HepG2 (cell line): ENCODE measurements around the gene CIART. TPM values are rescaled to one million over a fixed set of nuclear protein-coding genes. Genes with fewer than 3 reads are reported as not detected.

Experiments
- RAD21 ChIP-seq: fragments of 450-650 bp; formaldehyde crosslinking; IDR thresholded peaks from 2 replicates; pipeline ENCODE4 v1.5.0; 2020; ENCODE audit warnings: mild to moderate bottlenecking
- RARG ChIP-seq: sonication (generic); formaldehyde crosslinking; IDR thresholded peaks from 2 replicates; pipeline ENCODE4 v1.4.0; 2020; ENCODE audit warnings: low read depth, mild to moderate bottlenecking, missing genetic modification reagents
- SMC3 ChIP-seq: IDR thresholded peaks from 2 replicates; pipeline ENCODE4 v1.6.1; 2011; ENCODE audit warnings: low read length, improper control_type of control experiment
- TSC22D2 ChIP-seq: sonication (generic); formaldehyde crosslinking; IDR thresholded peaks from 2 replicates; pipeline ENCODE4 v1.5.1; 2020; ENCODE audit warnings: missing genetic modification reagents, mild to moderate bottlenecking, borderline replicate concordance
- ZBTB38 ChIP-seq: sonication (generic); formaldehyde crosslinking; IDR thresholded peaks from 2 replicates; pipeline ENCODE4 v1.5.1; 2020; ENCODE audit warnings: mild to moderate bottlenecking, missing genetic modification reagents
- ZNF230 ChIP-seq: sonication (generic); formaldehyde crosslinking; IDR thresholded peaks from 2 replicates; pipeline ENCODE4 v1.4.0; 2020; ENCODE audit warnings: mild to moderate bottlenecking, missing genetic modification reagents
- ZNF274 ChIP-seq: sonication (generic); formaldehyde crosslinking; IDR thresholded peaks from 2 replicates; pipeline ENCODE4 v1.5.1; 2020; ENCODE audit warnings: mild to moderate bottlenecking, missing genetic modification reagents
- polyA plus RNA-seq, 8 experiments: library from polyadenylated mRNA; depleted of rRNA in 3 of 8; stranded (reverse) in 7 of 8; unstranded in 1 of 8; fragments of >200 nt; fragmentation: Illumina TruSeq in 4 of 8; extraction: Trizol in 4 of 8; gene quantifications; 2 replicates each; pipeline versions ENCODE4 v1.2.1 to v1.2.3, GENCODE V29; 2011 to 2016; ENCODE audit warnings: low read depth in 4 of 8, missing spikeins in 1 of 8, mixed read lengths in 1 of 8; ENCODE audit not compliant: insufficient read depth in 1 of 8
- total RNA-seq, 5 experiments: library from RNA; depleted of rRNA; stranded (reverse); fragments of >200 nt; fragmentation: Illumina TruSeq; extraction: Trizol; gene quantifications; 2 replicates each; pipeline ENCODE4 v1.2.3, GENCODE V29; 2016; ENCODE audit warnings: low read depth in 1 of 5
- TF ChIP-seq, protein P1 (sequence below): sonication (generic); formaldehyde crosslinking; IDR thresholded peaks from 2 replicates; pipeline ENCODE4 v1.4.0; 2020; ENCODE audit warnings: missing genetic modification reagents
- TF ChIP-seq, protein P2 (sequence below): sonication (generic); formaldehyde crosslinking; IDR thresholded peaks from 2 replicates; pipeline ENCODE4 v1.8.1; 2023; ENCODE audit warnings: mild to moderate bottlenecking, missing genetic modification reagents, borderline replicate concordance
- TF ChIP-seq, protein P3 (sequence below): sonication (generic); formaldehyde crosslinking; IDR thresholded peaks from 2 replicates; pipeline ENCODE4 v1.8.0; 2022; ENCODE audit warnings: missing genetic modification reagents, mild to moderate bottlenecking, moderate library complexity, borderline replicate concordance
- TF ChIP-seq, protein P4 (sequence below): sonication (generic); formaldehyde crosslinking; IDR thresholded peaks from 2 replicates; pipeline ENCODE4 v1.4.0; 2020; ENCODE audit warnings: missing genetic modification reagents
- TF ChIP-seq, protein P5 (sequence below): sonication (generic); formaldehyde crosslinking; IDR thresholded peaks from 2 replicates; pipeline ENCODE4 v1.4.0; 2020; ENCODE audit warnings: missing genetic modification reagents, mild to moderate bottlenecking, borderline replicate concordance
- TF ChIP-seq, protein P6 (sequence below): IDR thresholded peaks from 2 replicates; pipeline ENCODE4 v1.6.1; 2012; ENCODE audit warnings: low read depth, low read length, improper control_type of control experiment

Gene CIART
- total and polyA plus RNA-seq, 2 of the 13 experiments (the other 11 are each of a cell fraction or from before 2014, with no cell fraction given): 0.58 TPM; not detected in 1

DNA sequence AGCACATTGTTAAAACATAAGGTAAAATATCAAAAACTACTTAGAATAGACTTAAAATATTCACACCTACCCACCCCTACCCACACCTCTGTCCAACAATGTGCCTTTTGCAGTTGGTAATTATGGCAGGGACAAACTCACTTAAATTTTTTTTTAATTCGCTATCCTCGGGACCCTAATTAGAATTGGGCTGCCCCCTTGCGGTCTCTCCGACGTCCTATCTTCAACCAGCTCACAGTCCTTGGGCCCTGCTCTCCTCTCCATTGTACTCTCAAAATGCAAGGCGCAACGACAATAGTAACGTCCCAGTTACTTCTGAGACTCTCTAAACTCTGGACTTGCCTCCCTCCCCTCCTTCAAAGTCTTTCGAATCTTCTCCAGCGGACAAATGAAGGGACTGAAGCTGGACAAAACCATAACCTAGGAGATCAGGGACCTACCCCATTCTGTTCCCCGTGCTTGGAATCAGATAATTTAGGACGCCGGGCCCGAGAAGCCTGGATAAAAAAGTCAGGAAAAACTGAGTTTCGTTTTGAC lies 1.1 kb upstream of the CIART start (continued):
- TF ChIP-seq, protein P1, sequence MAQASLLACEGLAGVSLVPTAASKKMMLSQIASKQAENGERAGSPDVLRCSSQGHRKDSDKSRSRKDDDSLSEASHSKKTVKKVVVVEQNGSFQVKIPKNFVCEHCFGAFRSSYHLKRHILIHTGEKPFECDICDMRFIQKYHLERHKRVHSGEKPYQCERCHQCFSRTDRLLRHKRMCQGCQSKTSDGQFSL (CRISPR knock-in tag): no peak
- TF ChIP-seq, protein P2, sequence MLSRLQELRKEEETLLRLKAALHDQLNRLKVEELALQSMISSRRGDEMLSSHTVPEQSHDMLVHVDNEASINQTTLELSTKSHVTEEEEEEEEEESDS: no peak
- TF ChIP-seq, protein P3, sequence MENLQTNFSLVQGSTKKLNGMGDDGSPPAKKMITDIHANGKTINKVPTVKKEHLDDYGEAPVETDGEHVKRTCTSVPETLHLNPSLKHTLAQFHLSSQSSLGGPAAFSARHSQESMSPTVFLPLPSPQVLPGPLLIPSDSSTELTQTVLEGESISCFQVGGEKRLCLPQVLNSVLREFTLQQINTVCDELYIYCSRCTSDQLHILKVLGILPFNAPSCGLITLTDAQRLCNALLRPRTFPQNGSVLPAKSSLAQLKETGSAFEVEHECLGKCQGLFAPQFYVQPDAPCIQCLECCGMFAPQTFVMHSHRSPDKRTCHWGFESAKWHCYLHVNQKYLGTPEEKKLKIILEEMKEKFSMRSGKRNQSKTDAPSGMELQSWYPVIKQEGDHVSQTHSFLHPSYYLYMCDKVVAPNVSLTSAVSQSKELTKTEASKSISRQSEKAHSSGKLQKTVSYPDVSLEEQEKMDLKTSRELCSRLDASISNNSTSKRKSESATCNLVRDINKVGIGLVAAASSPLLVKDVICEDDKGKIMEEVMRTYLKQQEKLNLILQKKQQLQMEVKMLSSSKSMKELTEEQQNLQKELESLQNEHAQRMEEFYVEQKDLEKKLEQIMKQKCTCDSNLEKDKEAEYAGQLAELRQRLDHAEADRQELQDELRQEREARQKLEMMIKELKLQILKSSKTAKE (CRISPR knock-in tag): no peak
- TF ChIP-seq, protein P4, sequence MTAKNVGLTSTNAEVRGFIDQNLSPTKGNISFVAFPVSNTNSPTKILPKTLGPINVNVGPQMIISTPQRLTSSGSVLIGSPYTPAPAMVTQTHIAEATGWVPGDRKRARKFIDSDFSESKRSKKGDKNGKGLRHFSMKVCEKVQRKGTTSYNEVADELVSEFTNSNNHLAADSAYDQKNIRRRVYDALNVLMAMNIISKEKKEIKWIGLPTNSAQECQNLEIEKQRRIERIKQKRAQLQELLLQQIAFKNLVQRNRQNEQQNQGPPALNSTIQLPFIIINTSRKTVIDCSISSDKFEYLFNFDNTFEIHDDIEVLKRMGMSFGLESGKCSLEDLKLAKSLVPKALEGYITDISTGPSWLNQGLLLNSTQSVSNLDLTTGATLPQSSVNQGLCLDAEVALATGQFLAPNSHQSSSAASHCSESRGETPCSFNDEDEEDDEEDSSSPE (CRISPR knock-in tag): no peak
- TF ChIP-seq, protein P5, sequence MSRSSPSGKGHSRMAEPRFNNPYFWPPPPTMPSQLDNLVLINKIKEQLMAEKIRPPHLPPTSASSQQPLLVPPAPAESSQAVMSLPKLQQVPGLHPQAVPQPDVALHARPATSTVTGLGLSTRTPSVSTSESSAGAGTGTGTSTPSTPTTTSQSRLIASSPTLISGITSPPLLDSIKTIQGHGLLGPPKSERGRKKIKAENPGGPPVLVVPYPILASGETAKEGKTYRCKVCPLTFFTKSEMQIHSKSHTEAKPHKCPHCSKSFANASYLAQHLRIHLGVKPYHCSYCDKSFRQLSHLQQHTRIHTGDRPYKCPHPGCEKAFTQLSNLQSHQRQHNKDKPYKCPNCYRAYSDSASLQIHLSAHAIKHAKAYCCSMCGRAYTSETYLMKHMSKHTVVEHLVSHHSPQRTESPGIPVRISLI (CRISPR knock-in tag): peak; percentile 35; the same call in 1 of the 2 replicates
- TF ChIP-seq, protein P6, sequence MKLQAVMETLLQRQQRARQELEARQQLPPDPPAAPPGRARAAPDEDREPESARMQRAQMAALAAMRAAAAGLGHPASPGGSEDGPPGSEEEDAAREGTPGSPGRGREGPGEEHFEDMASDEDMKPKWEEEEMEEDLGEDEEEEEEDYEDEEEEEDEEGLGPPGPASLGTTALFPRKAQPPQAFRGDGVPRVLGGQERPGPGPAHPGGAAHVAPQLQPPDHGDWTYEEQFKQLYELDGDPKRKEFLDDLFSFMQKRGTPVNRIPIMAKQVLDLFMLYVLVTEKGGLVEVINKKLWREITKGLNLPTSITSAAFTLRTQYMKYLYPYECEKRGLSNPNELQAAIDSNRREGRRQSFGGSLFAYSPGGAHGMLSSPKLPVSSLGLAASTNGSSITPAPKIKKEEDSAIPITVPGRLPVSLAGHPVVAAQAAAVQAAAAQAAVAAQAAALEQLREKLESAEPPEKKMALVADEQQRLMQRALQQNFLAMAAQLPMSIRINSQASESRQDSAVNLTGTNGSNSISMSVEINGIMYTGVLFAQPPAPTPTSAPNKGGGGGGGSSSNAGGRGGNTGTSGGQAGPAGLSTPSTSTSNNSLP: peak; percentile 42; the same call in 1 of the 2 replicates
- TF ChIP-seq ZNF274: no peak
- TF ChIP-seq RARG: no peak
- no peak for TF ChIP-seq ZBTB38
- peak; percentile 59 for TF ChIP-seq RAD21
- peak; percentile 64 for TF ChIP-seq SMC3
- no peak for TF ChIP-seq TSC22D2 (CRISPR knock-in tag)
- no peak for TF ChIP-seq ZNF230 (CRISPR knock-in tag)
